ENCODE data around the gene ZFAND3.

The ZFAND3 gene

GRCh38 chr6:37897818-37898515 is 78.4 kb downstream of the ZFAND3 start:
- no peak for DNase-seq

- DNase-seq, result no peak
Measured at GRCh38 chr6:37903351-37904340, 84.1 kb downstream of the ZFAND3 start.

- no peak for DNase-seq
Measured at GRCh38 chr6:37904590-37904989, 85.1 kb downstream of the ZFAND3 start.

- no peak for DNase-seq
Measured at GRCh38 chr6:37906121-37906520, 86.6 kb downstream of the ZFAND3 start.

- DNase-seq, result no peak
Measured at GRCh38 chr6:37910998-37911397, 91.5 kb downstream of the ZFAND3 start.

GRCh38 chr6:37913210-37913609 is 93.7 kb downstream of the ZFAND3 start:
- DNase-seq, result no peak

- DNase-seq, result no peak
Measured at GRCh38 chr6:37915463-37915862, 95.9 kb downstream of the ZFAND3 start.

GRCh38 chr6:37916149-37916548 is 96.6 kb downstream of the ZFAND3 start:
- DNase-seq, result no peak

- DNase-seq, result no peak
Measured at GRCh38 chr6:37916675-37917074, 97.1 kb downstream of the ZFAND3 start.

- DNase-seq, result no peak
Measured at GRCh38 chr6:37917566-37917965, 98.0 kb downstream of the ZFAND3 start.

GRCh38 chr6:37919417-37920157 is 100.1 kb downstream of the ZFAND3 start:
- no peak for DNase-seq

GRCh38 chr6:37920667-37921066 is 101.1 kb downstream of the ZFAND3 start:
- peak; percentile 40 for DNase-seq

GRCh38 chr6:37922563-37922962 is 103.0 kb downstream of the ZFAND3 start:
- no peak for DNase-seq

GRCh38 chr6:37923514-37923913 is 104.0 kb downstream of the ZFAND3 start:
- no peak for DNase-seq

GRCh38 chr6:37926661-37927060 is 107.1 kb downstream of the ZFAND3 start:
- DNase-seq, result no peak

GRCh38 chr6:37928217-37928616 is 108.7 kb downstream of the ZFAND3 start:
- DNase-seq, result no peak

GRCh38 chr6:37930288-37930971 is 110.9 kb downstream of the ZFAND3 start:
- DNase-seq, result no peak

GRCh38 chr6:37931066-37931465 is 111.5 kb downstream of the ZFAND3 start:
- DNase-seq, result no peak

GRCh38 chr6:37934276-37934675 is 114.7 kb downstream of the ZFAND3 start:
- DNase-seq, result no peak

- DNase-seq, result no peak
Measured at GRCh38 chr6:37936150-37936549, 116.6 kb downstream of the ZFAND3 start.

GRCh38 chr6:37936906-37937305 is 117.4 kb downstream of the ZFAND3 start:
- DNase-seq, result no peak

- no peak for DNase-seq
Measured at GRCh38 chr6:37938909-37939308, 119.4 kb downstream of the ZFAND3 start.
